CMK (cell line): Measurements from ENCODE around the gene AARSD1.
"Not testable (repeated sequence)": the region's sequence is repeated elsewhere in the genome, so short reads cannot be mapped to it uniquely, and the experiment has no call there.

ENCODE experiments used
- DNase-seq: peaks from one replicate; pipeline ENCODE4 v3.0.0-alpha.2; 2010; ENCODE audit warnings: low read depth

The AARSD1 gene

GRCh38 chr17:42920106-42920900, 44.0 kb downstream of the AARSD1 start:
- no peak for DNase-seq

GRCh38 chr17:42919522-42920077, 44.7 kb downstream of the AARSD1 start:
- not testable (repeated sequence) for DNase-seq

DNA sequence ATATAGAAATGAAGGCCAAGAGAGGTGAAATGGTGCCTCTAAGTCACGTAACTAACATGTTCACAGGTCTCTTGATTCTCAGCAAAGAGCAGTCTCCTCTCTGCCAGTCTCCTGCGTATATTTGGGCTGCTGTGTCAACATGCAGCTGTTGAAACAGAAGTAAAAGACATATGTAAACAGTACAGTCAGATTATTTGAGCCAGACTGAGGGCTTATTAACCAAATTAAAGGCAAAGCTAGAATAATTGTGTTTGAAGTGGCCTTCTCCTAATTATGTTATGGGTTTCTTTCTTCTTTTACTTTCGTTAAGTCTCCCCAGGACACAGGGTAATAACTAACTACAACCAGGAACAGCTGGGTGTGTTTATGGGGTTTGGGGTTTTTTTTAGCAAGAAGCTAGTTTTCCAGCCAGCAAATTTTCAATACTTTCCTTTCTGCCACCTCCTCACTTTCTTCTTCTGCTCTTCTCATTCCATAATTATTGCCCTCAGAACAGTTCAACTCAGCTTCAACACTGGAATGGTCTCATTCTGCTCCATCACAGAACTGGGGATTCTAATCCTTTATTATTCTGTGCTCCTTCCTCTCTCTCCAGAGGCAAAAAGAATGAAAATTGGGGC, 45.2 kb downstream of the AARSD1 start:
- DNase-seq = no peak

DNA sequence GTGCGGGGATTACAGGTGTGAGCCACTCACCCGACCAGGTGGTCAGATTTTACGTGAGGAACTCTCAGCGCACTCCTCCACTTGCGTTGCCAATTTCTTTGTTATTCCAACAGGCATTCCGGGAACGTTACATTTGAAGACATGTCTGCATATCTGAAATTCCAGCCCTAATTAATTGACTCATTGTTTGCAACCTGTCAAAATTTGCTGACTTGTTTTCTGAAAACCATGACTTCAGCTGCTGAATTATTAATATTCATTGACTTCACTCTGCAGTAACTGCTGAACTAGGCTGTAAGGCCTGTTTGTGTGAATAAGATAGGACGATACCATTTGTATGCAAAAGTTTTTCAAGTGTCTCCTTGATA, 47.0 kb downstream of the AARSD1 start:
- DNase-seq = no peak

GRCh38 chr17:42916388-42917235, 47.6 kb downstream of the AARSD1 start:
- DNase-seq = not testable (repeated sequence)

DNA sequence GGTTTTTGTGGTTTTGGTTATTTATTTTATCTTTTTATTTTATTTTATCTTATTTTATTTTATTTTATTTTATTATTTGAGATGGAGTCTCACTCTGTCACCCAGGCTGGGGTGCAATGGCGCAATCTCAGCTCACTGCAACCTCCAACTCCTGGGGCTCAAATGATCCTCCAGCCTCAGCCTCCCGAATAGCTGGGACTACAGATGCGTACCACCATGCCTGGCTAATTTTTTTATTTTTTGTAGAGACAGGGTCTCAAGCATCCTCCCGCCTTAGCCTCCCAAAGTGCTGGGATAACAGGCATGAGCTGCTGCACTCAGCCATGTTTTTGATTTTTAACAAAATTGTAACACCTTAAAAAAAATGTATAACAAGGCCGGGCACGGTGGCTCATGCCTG, 49.0 kb downstream of the AARSD1 start:
- DNase-seq = not testable (repeated sequence)

GRCh38 chr17:42913981-42914617, 50.2 kb downstream of the AARSD1 start:
- no peak for DNase-seq

GRCh38 chr17:42913522-42913921, 50.7 kb downstream of the AARSD1 start:
- DNase-seq = no peak

GRCh38 chr17:42908872-42909700, 55.2 kb downstream of the AARSD1 start:
- no peak for DNase-seq

GRCh38 chr17:42906772-42907446, 57.3 kb downstream of the AARSD1 start:
- no peak for DNase-seq

- no peak for DNase-seq
Measured at GRCh38 chr17:42904110-42904469, 60.2 kb downstream of the AARSD1 start.

DNA sequence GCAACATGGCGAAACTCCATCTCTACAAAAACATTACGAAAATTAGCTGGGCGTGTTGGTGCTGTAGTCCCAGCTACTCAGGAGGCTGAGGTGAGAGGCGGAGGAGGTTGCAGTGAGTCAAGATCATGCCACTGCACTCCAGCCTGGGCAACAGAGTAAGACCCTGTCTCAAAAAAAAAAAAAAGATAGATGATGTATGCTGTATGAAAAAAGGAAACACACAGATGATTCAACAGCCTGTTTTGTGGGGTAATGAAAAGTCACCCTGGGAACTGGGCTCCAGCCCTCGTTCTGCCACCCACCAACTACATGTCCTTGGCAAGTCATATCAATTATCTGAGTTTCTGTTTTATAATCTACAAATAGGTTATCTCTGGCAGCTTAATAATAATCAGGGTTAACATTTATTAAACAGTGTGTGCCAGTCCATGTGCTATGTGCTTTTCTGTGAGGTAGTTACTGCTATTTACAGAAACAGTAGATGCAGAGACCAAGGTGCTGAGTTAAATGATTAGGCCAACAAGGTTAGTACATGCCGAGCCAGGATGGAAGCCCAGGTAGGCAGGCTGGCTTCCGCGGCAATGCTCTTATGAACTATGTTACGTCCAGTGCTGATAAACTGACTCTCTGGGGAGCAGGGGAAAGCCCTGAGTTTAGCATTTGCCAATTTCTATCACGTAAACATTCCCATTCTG, 62.6 kb downstream of the AARSD1 start:
- no peak for DNase-seq
